Neural progenitor cell (in vitro differentiated cells): ENCODE results near the gene UHRF2. TPM values are rescaled to one million over a fixed set of nuclear protein-coding genes. Genes with fewer than 3 reads are reported as not detected.
A peak's percentile ranks its signal among the peaks of the same experiment; 100 is the strongest.

Source experiments
- DNase-seq: peaks from one replicate; pipeline ENCODE4 v3.0.0-alpha.2; 2016; ENCODE audit warnings: low spot score
- H2AFZ ChIP-seq: fragments of 200-600 bp; sonication (generic); replicated peaks from 2 replicates; pipeline ENCODE4 v1.6.1; 2016; ENCODE audit warnings: antibody characterized with exemption
- H3F3A ChIP-seq: fragments of 200-600 bp; sonication (generic); 2 replicates; pipeline ENCODE4 v1.6.1; 2016; ENCODE audit warnings: antibody characterized with exemption, low read depth
- H3K27ac ChIP-seq: fragments of 200-600 bp; sonication (generic); 2 replicates; pipeline ENCODE4 v1.5.1; 2016; ENCODE audit warnings: mild to moderate bottlenecking
- H3K27me3 ChIP-seq: fragments of 200-600 bp; sonication (generic); 2 replicates; pipeline ENCODE4 v1.6.1; 2016; ENCODE audit warnings: mild to moderate bottlenecking, moderate library complexity
- H3K36me3 ChIP-seq: fragments of 200-600 bp; sonication (generic); 2 replicates; pipeline ENCODE4 v1.5.1; 2016
- H3K4me1 ChIP-seq: fragments of 200-600 bp; sonication (generic); 2 replicates; pipeline ENCODE4 v1.6.1; 2016; ENCODE audit warnings: mixed run types
- H3K4me2 ChIP-seq: fragments of 200-600 bp; sonication (generic); 2 replicates; pipeline ENCODE4 v1.6.1; 2016
- H3K4me3 ChIP-seq: fragments of 200-600 bp; sonication (generic); 2 replicates; pipeline ENCODE4 v1.5.1; 2016
- H3K79me2 ChIP-seq: fragments of 200-600 bp; sonication (generic); 2 replicates; pipeline ENCODE4 v1.6.1; 2016; ENCODE audit warnings: low read depth
- H3K9ac ChIP-seq: fragments of 200-600 bp; sonication (generic); 2 replicates; pipeline ENCODE4 v1.6.1; 2016
- H3K9me3 ChIP-seq: fragments of 200-600 bp; sonication (generic); 2 replicates; pipeline ENCODE4 v1.5.1; 2016; ENCODE audit warnings: low read depth
- H4K20me1 ChIP-seq: fragments of 200-600 bp; sonication (generic); 2 replicates; pipeline ENCODE4 v1.6.1; 2016; ENCODE audit warnings: low read depth
- H3K27ac Mint-ChIP-seq: 3 replicates; pipeline ENCODE4 v1.8.0; 2021; ENCODE audit warnings: mixed read lengths
- H3K27me3 Mint-ChIP-seq: 2 replicates; pipeline ENCODE4 v1.8.0; 2022; ENCODE audit warnings: low read depth, mild to moderate bottlenecking, inconsistent platforms, moderate library complexity, mixed read lengths; ENCODE audit not compliant: insufficient read depth
- H3K36me3 Mint-ChIP-seq: 3 replicates; pipeline ENCODE4 v1.8.0; 2021; ENCODE audit warnings: mixed read lengths
- H3K4me1 Mint-ChIP-seq: 3 replicates; pipeline ENCODE4 v1.8.0; 2021; ENCODE audit warnings: mixed read lengths
- H3K4me3 Mint-ChIP-seq: 3 replicates; pipeline ENCODE4 v1.8.0; 2021; ENCODE audit warnings: mild to moderate bottlenecking, moderate library complexity, mixed read lengths
- H3K9me3 Mint-ChIP-seq: 3 replicates; pipeline ENCODE4 v1.8.0; 2020; ENCODE audit warnings: mixed read lengths
- EZH2 ChIP-seq: fragments of 200-600 bp; sonication (generic); IDR thresholded peaks from 2 replicates; pipeline ENCODE4 v1.6.1; 2017; ENCODE audit warnings: antibody characterized with exemption, mild to moderate bottlenecking, moderate library complexity
- EZH2phosphoT487 ChIP-seq: fragments of 200-600 bp; sonication (generic); IDR thresholded peaks from 2 replicates; pipeline ENCODE4 v1.6.1; 2017; ENCODE audit warnings: antibody characterized with exemption
- small RNA-seq: library from RNA; depleted of rRNA; stranded (forward); fragments of <200 nt; gene quantifications from one replicate; pipeline ENCODE3, GENCODE V24; 2015
- total RNA-seq: library from RNA; depleted of rRNA; stranded (reverse); fragments of >200 nt; gene quantifications from 2 replicates; pipeline ENCODE4 v1.2.3, GENCODE V29; 2015; ENCODE audit warnings: low replicate concordance
- TF ChIP-seq, protein P1 (sequence below): fragments of 200-600 bp; sonication (generic); IDR thresholded peaks from 2 replicates; pipeline ENCODE4 v1.5.1; 2017; ENCODE audit warnings: antibody characterized with exemption, mild to moderate bottlenecking

Gene UHRF2
- total RNA-seq, 1 donor from 2014 or later: 114 TPM

DNA sequence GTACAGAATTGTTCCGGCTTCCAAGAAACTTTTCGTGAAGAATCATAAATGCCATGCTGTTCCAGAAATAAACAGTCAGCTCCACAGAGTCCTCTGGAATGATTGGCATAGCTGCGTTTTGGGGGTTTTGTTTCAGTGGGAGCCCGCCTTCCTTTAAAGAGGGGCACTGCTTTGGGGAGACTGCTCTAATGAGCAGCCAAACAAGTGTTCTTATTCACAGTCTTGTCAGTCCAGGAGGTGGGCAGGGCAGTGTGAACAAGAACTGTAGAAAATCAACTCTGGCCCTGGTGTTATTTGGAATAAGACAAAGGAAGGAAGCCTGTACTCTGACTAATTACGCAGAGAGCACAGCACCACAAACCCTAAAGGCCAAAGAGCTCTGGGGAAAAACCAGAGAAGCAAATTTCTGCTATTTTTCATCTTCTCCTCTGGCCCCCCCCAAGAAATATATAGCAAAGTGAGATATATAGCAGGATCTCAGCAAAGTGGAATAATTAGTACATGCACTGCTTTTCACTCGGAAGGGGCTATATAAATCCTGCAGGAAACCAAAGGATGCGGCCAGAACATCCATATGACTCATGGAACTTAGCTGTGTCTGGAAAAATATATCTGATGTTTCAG is 139.6 kb downstream of the UHRF2 start:
- no peak overlapping the region for H3K4me2 ChIP-seq
- H3K27me3 ChIP-seq: no peaks in the 10 kb centered on the region
- Mint-ChIP-seq H3K4me1 (peaks cover 27% of the 10 kb centered on the region), H3K9me3 (no peaks in the 10 kb centered on the region), H3K36me3 (peaks cover 33% of the 10 kb centered on the region), H3K4me3 (no peak overlapping the region), H3K27me3 (peaks cover 8% of the 10 kb centered on the region), H3K27ac (peak overlapping the region; percentile 52)
- DNase-seq: no peak
- no peak overlapping the region for H3K27ac ChIP-seq
- no peaks in the 10 kb centered on the region for H4K20me1 ChIP-seq
- no peaks in the 10 kb centered on the region for H3K79me2 ChIP-seq
- no peak overlapping the region for H3K9ac ChIP-seq
- TF ChIP-seq EZH2 (no peak), EZH2phosphoT487 (no peak)
- TF ChIP-seq, protein P1, sequence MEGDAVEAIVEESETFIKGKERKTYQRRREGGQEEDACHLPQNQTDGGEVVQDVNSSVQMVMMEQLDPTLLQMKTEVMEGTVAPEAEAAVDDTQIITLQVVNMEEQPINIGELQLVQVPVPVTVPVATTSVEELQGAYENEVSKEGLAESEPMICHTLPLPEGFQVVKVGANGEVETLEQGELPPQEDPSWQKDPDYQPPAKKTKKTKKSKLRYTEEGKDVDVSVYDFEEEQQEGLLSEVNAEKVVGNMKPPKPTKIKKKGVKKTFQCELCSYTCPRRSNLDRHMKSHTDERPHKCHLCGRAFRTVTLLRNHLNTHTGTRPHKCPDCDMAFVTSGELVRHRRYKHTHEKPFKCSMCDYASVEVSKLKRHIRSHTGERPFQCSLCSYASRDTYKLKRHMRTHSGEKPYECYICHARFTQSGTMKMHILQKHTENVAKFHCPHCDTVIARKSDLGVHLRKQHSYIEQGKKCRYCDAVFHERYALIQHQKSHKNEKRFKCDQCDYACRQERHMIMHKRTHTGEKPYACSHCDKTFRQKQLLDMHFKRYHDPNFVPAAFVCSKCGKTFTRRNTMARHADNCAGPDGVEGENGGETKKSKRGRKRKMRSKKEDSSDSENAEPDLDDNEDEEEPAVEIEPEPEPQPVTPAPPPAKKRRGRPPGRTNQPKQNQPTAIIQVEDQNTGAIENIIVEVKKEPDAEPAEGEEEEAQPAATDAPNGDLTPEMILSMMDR: no peak
- H3K9me3 ChIP-seq: no peaks in the 10 kb centered on the region
- H3K36me3 ChIP-seq: no peaks in the 10 kb centered on the region
- H3K4me1 ChIP-seq: peaks cover 10% of the 10 kb centered on the region
- no peaks in the 10 kb centered on the region for H3F3A ChIP-seq
- H2AFZ ChIP-seq: no peak overlapping the region
- no peak overlapping the region for H3K4me3 ChIP-seq

DNA sequence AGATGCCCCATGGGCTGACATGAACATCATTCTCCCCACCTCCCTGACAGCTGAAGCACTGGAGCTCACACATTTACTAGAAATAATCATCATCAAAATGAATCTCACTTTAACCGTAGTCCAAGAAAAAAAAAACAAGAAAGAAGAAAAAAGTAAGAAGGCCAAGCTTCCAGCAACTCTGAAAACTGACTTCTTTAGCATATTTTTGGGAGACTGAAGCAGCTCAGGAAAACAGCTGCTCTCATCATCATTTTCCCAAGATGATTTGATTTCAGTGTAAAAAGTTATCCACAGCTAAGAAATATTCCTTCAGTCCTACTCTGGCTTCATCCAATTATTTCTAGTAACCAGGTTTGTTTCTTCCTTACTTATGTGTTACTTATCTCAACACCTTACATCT is 140.9 kb downstream of the UHRF2 start:
- no peak overlapping the region for H3K4me3 ChIP-seq
- H4K20me1 ChIP-seq: no peaks in the 10 kb centered on the region
- no peak for DNase-seq
- no peaks in the 10 kb centered on the region for H3F3A ChIP-seq
- H3K27me3 ChIP-seq: no peaks in the 10 kb centered on the region
- H3K27ac ChIP-seq: no peak overlapping the region
- H3K9me3 Mint-ChIP-seq: no peaks in the 10 kb centered on the region
- peaks cover 7% of the 10 kb centered on the region for H3K4me1 ChIP-seq
- TF ChIP-seq EZH2phosphoT487 (no peak), EZH2 (no peak)
- TF ChIP-seq, protein P1: no peak
- no peak overlapping the region for H3K9ac ChIP-seq
- H3K9me3 ChIP-seq: no peaks in the 10 kb centered on the region
- H3K27me3 Mint-ChIP-seq: peaks cover 8% of the 10 kb centered on the region
- peaks cover 37% of the 10 kb centered on the region for H3K4me1 Mint-ChIP-seq
- H3K79me2 ChIP-seq: no peaks in the 10 kb centered on the region
- no peaks in the 10 kb centered on the region for H3K36me3 ChIP-seq
- no peak overlapping the region for H3K4me2 ChIP-seq
- H2AFZ ChIP-seq: no peak overlapping the region
- peaks cover 35% of the 10 kb centered on the region for H3K36me3 Mint-ChIP-seq
- H3K27ac Mint-ChIP-seq: peak overlapping the region; percentile 72
- H3K4me3 Mint-ChIP-seq: no peak overlapping the region

Small RNA genes lying within 50 kb of the gene (small RNA-seq; reads per million reads assigned to genes)
- gene RN7SL25P: not detected

Other genes with a start within 250 kb of the UHRF2 start
- not detected in 2 replicates for gene IL33, start 197.4 kb upstream of the UHRF2 start, total RNA-seq
- not detected in 2 replicates for gene TPD52L3, start 84.8 kb upstream of the UHRF2 start, total RNA-seq
- 81.6 and 100 TPM in 2 replicates for gene GLDC, start 232.5 kb downstream of the UHRF2 start, total RNA-seq